CD4-positive, alpha-beta T cell treated with Interleukin-17A for 4 hours (primary cell): Measurements from ENCODE around the gene SMIM44.
"Not testable (repeated sequence)": the region's sequence is repeated elsewhere in the genome, so short reads cannot be mapped to it uniquely, and the experiment has no call there.

Experiments
- DNase-seq: peaks from one replicate; pipeline ENCODE4 v3.0.0-alpha.2; 2020; ENCODE audit warnings: mixed read lengths

The SMIM44 gene

DNA sequence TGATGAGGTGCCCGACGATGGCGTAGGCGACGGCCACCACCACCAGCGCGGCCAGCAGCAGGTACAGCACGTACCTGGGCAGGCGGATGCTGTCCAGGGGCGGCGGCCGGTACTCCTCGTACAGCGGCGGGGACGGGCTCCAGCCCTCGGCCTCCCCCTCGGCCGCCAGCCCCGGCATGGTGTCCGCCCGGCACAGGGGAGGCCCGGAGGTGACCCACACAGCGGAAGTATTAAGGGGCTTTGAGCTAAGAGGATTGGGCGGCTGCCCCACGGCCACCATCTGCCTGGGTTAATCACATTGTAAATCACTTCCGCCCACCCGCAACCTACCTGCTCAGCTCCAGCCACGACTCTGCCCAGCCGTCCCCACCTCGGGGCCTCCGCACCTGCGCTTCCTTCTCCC, at the start of gene SMIM44:
Gene SMIM44, minus strand, starts transcription at position 216 of the 403 bp plus-strand sequence. Its CDS starts 38 bp downstream, at position 178.
- no peak for DNase-seq

DNA sequence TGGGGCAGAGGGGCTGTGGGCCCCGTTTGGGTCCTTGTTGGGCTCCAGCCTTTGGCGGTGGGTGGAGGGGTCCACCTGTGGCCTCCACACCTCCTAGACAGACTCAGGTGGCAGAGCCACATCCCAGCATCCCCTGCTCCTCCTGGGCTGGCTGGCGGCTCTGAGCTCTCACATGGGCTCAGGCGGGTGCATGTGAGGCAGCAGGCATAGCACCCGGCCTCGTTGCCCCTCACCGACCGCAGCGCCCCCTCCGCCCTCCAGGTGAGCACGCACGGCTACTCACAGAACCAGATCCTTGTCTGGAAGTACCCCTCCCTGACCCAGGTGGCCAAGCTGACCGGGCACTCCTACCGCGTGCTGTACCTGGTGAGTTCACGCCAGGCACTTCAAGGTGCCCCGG, 49.8 kb upstream of the SMIM44 start:
- no peak for DNase-seq

DNA sequence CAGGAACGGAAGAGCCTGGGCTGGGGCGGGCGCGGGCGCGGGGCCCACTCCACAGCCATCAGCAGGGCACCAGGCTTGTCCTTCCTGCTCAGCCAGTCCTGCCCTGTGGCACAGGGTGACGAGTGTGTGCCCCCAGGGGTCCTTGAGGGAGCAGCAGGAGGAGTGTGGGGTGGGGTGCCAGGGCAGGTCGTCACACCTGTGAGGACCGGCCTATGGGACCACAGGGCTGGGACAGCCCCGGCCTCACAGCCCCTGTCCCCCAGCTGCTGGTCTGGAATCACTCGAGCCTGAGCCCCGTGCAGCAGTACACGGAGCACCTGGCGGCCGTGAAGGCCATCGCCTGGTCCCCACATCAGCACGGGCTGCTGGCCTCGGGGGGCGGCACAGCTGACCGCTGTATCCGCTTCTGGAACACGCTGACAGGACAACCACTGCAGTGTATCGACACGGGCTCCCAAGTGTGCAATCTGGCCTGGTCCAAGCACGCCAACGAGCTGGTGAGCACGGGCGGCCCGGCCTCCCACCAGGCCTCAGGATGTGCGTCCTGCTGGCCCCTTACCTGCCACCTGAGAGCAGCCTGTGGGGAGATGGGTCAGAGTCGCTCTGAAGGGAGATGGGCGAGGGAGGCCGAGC, 49.0 kb upstream of the SMIM44 start:
- no peak for DNase-seq

DNA sequence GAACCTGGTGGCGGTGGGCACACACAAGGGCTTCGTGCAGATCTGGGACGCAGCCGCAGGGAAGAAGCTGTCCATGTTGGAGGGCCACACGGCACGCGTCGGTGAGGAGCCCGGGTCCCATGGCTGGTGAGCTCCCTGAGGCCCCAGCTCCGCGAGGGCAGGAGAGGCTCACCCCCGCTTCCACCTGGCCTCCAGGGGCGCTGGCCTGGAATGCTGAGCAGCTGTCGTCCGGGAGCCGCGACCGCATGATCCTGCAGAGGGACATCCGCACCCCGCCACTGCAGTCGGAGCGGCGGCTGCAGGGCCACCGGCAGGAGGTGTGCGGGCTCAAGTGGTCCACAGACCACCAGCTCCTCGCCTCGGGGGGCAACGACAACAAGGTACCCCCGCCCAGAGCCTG, 48.5 kb upstream of the SMIM44 start:
- DNase-seq: no peak

DNA sequence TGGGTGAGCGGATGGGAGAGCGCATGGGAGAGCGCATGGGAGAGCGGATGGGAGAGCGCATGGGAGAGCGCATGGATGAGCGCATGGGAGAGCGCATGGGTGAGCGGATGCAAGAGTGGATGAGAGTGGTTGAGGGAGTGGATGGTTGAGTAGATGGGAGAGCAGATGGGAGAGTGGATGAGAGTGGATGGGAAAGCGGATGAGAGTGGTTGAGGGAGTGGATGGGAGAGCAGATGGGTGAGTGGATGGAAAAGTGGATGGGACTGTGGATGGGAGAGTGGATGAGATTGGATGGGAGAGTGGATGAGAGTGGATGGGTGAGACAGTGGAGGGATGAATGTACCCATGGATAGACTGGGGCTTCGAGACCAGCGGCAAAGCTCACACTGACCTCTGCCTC, 47.1 kb upstream of the SMIM44 start:
- no peak for DNase-seq

DNA sequence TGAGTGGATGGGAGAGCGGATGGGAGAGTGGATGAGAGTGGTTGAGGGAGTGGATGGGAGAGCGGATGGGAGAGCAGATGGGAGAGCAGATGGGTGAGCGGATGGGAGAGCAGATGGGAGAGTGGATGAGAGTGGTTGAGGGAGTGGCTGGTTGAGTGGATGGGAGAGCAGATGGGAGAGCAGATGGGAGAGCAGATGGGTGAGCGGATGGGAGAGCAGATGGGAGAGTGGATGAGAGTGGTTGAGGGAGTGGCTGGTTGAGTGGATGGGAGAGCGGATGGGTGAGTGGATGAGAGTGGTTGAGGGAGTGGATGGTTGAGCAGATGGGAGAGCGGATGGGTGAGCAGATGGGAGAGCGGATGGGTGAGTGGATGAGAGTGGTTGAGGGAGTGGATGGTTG, 46.1 kb upstream of the SMIM44 start:
- DNase-seq: not testable (repeated sequence)

DNA sequence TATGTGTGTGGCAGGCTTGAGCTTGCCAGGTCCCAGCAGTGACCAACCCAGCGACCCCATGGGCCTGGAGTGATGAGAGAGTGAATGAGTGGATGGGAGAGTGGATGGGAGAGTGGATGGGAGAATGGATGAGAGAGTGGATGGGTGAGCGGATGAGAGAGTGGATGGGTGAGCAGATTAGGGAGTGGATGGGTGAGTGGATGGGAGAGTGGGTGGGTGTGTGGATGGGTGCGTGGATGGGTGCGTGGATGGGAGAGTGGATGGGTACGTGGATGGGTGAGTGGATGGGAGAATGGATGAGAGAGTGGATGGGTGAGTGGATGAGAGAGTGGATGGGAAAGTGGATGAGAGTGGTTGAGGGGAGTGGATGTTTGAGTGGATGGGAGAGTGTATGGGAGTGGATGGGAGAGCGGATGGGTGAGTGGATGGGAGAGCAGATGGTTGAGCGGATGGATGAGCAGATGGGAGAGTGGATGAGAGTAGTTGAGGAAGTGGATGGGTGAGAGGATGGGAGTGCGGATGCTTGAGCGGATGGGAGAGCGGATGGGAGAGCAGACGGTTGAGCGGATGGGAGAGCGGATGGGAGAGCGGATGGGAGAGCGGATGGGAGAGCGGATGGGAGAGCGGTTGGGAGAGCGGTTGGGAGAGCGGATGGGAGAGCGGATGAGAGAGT, 45.4 kb upstream of the SMIM44 start:
- no peak for DNase-seq

DNA sequence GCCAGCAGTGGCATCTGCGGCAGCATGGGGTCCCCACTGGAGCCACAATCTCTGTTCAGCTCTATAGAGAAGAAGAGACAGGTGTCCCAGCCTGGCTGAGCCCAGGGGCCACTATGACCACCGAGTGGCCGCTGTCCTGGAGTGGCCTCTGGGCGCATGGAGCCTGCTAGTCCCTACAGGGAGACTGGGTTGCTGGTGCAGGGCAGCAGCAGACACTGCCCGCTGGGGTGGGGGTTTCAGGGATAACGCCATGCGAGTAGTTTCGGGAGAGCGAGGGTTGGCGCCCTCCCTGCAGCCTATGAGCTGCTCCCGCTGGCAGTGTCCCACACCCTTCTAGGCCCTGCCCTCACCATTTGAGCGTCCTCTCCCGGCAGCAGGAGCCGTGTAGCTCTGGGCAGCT, 44.8 kb upstream of the SMIM44 start:
- DNase-seq: no peak

DNA sequence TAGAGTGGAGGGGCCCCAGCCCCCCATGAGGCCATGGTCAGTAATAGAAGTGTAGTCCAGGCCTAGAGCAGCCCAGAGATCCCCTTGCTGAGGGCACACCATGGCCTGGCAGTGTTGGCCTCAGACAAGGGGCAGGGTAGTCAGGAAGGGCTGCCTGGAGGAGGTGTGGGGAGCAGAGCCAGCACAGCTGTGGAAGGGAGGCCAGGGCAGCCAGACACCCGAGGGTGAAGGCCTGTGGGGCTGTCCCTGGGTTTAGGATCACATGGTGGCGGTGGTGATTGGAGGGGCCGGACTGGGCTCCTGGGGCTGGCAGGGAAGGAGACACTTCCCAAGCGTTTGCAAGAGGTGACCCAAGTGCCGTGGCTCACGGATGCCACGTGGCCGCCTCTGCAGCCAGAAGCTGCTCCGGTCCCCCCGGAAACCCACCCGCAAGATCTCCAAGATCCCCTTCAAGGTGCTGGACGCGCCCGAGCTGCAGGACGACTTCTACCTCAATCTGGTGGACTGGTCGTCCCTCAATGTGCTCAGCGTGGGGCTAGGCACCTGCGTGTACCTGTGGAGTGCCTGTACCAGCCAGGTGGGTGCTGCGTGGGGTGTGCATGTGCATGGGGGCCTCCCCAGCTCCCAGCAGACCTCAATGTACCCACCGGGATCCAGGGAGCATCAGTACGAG, 44.1 kb upstream of the SMIM44 start:
- DNase-seq: no peak

DNA sequence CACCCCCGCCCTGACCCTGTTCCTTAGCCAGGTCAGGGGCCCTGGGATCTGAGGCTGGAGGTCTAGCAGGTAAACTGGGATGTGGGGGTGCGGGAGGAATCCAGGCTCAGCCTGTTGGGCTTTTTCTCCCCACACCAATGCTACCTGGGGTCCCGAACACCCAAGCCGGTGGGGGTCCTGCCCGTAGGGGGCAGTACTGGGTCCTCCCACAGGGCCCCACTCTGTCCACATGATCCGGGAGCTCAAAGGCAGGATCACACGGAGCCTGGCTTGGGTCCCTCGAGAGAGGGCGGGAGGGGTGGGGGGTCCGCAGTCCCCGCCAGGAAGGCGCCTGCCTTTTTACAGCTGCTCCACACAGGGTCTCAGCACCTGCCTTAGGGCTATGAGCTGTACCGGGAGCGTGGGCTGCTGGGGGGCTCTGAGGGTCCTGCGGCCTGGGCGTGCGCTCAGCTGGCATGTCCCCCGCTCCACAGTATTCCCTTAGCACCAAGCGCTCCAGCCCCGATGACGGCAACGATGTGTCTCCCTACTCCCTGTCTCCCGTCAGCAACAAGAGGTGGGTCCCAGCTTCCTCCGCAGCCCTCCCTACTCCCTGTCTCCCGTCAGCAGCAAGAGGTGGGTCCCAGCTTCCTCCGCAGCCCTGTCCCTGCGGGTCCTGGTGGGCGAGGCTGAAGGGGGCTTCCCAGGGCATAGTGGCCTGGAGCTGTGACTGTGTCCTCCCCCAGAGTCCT, 43.4 kb upstream of the SMIM44 start:
- DNase-seq: no peak

DNA sequence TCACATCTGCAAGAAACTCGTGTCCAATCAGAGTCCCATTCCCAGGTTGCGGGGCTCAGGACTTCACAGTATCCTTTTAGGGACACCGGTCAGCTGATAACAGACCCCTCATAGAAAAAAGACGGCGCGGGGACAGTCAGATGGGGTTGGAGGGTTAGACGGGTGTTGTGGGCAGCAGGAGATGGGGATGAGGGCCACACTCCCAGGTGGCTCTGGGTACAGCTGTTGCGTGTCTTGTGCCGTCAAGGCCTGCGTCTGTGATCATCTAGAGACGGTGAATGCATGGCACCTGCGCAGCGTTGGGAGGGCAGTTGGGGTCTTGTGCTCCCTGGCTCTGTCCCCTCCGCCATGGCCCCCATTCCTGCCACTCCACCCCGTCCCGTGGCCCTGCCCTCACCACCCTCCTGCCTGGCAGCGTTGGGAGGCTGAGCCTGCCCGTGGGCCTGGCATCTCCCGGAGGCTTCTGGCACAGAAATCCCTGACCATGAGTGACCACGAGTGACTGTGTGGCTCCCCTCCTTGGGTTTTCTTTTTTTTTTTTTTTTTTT, 41.7 kb upstream of the SMIM44 start:
- no peak for DNase-seq

DNA sequence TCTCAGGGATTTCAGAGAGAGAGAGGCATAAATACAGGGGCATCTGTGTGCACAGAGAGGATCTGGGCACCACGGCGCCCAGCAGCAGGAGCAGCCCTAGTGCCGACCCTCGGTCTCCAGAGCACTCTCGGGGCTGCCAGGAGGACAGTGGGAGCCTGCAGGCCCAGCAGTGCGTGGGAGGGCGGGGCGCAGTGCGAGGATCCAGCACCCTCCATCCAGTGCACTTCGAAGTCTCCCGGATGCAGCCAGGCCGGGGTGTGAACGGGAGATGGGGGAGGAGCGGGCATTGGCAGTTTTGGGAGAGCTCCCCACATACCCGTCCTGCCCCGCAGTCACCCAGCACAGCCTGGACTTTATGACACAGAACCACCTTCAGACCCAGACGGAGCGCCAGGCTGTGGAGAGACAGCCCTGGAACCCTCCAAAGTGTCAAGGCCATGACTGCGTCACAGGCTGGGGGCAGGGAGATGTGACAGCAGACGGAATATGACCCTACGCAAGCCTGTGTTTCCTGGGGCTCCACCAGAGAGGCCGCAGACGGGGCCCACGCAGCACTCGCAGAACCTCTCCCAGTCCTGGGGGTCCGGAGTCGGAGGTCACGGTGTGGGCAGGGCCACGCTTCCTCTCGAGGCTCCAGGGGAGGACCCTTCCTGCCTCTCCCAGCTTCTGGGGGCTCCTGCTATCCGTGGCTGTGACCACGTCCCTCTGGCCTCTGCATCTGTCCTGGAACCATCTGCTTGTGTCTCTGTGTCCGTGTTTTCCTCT, 41.0 kb upstream of the SMIM44 start:
- no peak for DNase-seq

DNA sequence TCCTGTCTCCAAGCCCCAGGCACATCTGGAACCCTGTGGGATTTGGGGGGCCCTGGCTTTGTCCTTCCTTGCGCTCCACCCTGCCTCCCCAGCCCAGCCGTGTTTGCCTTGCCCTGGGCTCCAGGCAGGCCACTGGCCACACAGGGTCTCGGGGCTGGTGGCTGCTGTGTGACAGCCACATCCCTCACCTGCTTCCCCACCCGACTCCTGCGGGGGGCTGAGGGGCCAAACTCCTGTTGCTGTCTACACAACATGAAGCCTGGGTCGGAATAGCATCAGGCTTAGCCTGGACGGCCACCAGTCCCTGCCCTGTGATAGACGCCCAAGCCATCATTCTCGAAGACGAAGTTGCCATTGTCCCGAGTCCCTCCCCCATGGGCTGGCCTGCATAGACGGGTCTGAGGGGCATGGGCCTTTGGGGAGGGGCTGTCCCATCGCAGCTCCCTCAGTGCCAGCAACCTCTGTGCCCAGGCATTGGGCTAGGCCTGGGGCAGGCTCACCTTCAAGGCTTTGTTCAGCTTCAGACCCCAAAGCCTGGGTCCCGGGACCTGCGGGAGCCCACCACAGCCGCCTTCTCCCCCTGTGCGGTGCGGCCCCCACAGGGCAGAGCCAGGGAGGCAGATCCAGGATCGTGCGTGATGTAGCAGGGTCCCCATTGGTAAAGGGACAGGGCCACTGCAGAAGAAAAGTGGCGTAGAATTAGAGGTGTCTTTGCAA, 40.3 kb upstream of the SMIM44 start:
- no peak for DNase-seq

DNA sequence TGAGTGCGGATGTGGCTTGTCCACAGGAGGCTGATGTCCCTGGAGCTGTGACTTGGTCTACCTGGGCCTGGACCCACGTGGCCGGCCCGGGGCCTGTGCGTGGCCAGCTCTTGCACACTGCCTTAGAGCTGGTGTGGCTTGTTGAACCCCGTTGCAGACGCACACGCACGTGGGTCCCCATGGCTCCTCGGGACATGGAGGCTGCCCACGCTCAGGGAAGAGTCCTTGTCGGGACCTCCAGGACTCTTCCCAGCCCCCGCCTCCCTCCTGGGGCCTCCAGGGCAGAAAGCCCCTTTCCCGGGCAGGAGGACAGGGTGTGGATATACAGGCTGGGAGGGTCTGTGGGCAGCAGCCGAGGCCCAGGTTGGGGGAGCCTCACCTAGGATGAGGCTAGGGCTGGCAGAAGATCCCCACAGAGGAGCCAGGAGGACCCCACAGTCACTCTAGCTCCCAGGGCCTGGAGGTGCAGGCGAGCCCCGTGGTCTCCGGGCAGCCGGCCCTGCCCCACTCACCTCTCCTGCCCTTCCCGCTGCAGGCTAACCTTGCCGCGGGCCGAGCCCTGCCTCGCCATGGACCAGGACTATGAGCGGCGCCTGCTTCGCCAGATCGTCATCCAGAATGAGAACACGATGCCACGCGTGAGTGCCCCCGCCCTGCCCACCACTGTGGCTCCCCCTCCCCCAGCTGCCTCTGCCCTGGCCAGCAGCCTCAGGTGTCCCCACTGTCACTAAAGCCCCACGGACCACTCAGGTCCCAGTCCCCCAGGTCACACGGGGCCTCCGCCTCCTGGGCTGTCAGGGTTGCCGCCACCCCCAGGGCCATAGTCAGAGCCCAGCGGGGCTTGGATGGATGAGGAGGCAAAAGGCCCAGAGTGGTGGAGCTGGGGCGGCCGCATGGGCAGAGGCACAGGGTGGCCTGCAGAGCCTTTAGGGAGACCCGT, 39.5 kb upstream of the SMIM44 start:
- no peak for DNase-seq

DNA sequence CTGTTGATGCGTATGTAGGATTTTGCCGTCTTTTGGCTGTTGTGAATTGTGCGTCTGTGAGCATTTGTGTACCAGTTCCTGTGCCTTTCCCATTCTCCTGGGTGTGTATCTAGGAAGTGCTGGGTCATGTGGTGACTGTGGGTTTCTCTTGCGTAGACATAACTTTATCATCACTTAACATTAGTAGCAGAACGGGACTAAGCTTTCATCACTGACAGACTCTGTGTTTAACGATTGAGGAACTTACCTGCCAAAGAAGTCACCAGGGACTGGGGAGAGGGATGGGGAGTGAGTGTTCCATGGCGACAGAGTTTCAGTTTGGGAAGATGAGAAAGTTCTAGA, 37.8 kb upstream of the SMIM44 start:
- DNase-seq: no peak

DNA sequence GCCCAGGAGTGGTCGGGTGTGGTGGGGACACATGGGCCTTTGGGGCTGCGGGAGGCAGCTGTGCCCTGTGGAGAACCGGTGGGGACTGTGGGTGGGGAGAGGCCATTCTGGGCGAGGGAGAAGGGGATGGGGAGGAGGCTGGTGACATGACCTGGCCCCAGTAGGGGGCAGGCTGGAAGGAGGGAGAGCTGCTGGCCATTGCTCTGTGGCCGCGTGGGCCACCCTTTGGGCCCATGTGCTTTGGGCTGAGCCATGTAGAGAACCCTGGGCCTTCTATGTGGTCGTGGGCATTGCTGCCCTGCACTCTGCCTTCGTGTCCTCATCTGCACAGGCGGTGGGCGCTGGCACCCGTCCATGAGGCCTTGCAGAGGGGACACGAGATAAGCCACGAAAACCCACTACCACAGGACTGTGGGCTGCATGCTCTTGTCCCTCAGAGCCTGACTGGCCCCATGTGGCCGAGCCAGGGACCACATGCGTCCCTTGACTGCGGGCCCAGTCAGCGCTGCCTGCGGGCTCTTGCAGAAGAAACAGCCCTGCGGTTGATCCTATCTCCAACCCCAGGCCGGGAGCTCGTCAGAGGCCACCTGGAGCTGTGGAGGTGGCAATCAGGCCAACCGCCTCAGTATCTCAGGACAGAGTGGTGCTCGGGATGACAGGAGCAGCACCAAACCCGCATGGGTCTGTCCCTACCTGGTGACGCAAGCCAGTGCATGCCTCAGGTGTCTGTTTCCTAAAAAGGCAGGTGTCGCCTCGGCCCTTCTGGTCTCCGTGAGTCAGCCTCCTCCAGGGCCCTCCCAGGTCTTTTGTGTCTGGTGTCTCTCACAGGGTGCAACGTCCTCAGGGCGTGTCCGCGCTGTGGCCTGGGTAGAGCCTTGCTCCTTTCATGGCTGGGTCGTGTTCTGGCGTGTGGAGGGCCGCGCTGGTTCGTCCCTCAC, 37.2 kb upstream of the SMIM44 start:
- no peak for DNase-seq

DNA sequence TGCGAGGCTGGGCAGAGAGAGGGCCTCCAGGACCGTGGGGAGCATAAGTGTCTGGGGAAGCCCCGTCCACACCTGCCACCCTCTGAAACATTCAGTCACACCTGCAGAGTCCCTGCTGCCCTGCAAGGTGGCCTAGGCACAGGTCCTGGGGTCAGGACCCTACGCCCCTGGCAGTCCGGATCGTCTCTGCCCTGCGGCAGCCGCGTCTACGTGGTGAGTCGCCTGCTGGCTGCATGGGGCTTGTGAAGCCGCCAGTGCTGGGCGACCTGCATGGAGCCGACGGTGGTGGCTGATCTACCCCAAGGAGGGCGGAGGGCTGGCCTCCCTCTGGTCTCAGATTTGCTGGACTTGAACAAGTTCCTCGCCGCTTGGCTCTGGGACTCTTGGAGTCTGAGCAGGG, 35.9 kb upstream of the SMIM44 start:
- no peak for DNase-seq

DNA sequence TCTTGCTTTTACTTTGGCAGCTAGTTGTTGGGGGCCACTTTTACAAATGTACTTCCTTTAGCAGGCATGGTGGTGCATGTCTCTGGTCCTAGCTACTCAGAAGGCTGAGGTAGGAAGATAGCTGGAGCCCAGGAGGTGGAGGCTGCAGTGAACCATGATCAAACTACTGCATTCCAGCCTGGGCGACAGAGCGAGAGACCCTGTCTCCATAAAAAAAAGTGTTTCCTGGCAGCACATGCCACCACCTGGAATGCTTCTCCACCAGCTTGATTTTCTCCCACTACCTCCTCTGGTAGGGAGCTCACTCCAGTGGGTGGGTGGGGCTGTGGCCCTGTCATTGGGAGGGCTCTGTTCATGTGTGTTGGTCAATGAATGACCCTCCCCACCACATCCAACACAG, 35.4 kb upstream of the SMIM44 start:
- no peak for DNase-seq

DNA sequence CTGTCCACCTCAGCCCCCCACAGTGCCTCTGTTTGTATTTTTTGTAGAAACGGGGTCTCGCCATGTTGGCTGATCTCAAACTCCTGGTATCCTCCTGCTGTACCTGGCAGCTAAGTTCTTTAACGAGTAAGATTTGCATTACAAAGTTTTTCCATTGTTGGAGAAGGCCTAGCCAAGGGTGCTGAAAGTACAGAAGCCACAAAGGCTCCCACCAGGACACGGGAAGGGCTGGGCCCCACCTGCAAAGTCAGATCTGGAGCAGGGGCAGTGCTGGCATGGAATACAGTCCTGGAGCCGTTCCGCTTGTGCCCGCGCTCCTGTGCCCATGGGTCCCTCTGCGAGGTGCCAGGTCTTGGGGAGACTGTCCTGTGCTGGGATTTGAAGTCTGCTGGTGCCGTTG, 35.0 kb upstream of the SMIM44 start:
- no peak for DNase-seq

DNA sequence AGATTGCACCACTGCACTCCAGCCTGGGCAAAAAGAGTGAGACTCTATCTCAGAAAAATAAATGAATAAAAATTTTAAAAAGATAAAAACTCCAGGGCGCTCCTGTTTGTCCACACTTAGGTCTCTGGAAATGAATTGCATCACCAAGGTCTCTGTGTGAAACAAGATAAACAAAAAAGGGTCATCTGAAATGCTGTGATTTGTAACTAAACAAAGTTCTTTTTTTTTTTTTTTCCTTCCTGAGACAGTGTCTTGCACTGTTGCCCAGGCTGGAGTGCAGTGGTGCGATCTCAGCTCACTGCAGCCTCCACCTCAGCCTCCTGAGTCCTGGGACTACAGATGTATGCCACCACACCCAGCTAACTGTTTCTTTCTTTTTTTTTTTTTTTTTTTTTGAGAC, 34.4 kb upstream of the SMIM44 start:
- no peak for DNase-seq
